GM11168 (cell line): ENCODE results near the gene KIRREL3.

Source experiments
- in situ Hi-C: fragments of 300-500 bp; cut with MboI; formaldehyde crosslinking; loops from one replicate; pipeline ENCODE4 v1.12.0; 2022; ENCODE audit warnings: low sequenced_read_pairs; ENCODE audit not compliant: unreplicated experiment

Gene KIRREL3

DNA sequence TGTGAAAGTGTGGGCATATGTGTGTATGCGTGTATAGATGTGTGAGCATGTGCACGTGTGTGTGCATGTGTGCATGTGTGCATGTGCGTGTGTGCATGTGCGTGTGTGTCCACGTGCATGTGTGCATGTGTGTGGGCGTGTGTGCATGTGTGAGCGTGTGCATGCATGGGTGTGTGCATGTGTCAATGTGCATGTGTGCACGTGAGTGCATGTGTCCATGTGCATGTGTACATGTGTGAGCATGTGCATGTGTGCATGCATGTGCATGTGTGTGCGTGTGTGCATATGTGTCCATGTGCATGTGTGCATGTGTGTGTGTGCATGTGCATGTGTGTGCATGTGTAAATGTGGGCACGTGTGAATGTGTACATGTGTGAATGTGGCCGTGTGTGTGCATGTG is 549.8 kb downstream of the KIRREL3 start:
- in situ Hi-C loops = no loop called here

GRCh38 chr11:126450198-126450597 is 550.4 kb downstream of the KIRREL3 start:
- in situ Hi-C loops = no loop called here

- in situ Hi-C loops = loop anchor here (25.0 kb wide), 1 partner anchor 891 kb away; no protein-coding TSS in a partner anchor
Observed at GRCh38 chr11:126446581-126446980, 554.0 kb downstream of the KIRREL3 start.

DNA sequence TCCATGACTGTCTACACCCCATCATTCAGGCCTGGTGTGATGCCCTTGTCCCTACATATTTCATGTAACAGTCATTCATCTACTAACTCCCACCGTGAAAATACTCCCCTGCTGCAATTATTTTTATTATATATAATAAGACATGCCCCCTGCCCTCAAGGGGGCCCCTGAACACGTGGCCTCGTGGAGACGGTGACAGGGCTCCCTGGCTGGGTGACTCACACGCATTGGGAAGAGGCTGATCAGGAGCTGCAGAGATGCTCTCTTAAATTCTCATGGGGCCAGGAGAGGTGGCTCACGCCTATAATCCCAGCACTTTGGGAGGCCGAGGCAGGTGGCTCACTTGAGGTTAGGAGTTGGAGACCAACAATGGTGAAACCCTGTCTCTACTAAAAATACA is 556.5 kb downstream of the KIRREL3 start:
- in situ Hi-C loops = loop anchor here (25.0 kb wide), 1 partner anchor 893 kb away; no protein-coding TSS in a partner anchor

DNA sequence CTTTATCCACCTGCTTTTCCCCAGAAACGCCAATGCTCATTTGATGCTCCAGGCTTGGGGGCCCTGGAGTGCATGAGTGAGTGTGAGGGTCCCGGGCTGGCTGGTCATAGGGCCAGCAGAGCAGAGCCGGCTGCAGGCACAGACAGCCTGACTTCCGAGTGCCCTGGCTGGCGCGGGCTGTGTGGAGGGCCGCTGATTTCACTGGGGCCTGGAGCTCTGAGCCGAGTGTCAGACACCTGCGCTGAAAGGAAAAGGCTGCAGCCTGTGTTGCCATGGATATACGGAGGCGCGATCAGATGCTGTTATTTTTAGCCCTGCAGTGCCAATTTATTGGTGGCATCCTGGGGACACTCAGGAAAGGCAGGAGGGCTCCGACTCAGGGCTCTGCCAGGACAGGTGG is 557.5 kb downstream of the KIRREL3 start:
- in situ Hi-C loops = loop anchor here (25.0 kb wide), 1 partner anchor 894 kb away; no protein-coding TSS in a partner anchor

GRCh38 chr11:126440792-126441514 is 559.6 kb downstream of the KIRREL3 start:
- in situ Hi-C loops = loop anchor here (25.0 kb wide), 1 partner anchor 896 kb away; no protein-coding TSS in a partner anchor

DNA sequence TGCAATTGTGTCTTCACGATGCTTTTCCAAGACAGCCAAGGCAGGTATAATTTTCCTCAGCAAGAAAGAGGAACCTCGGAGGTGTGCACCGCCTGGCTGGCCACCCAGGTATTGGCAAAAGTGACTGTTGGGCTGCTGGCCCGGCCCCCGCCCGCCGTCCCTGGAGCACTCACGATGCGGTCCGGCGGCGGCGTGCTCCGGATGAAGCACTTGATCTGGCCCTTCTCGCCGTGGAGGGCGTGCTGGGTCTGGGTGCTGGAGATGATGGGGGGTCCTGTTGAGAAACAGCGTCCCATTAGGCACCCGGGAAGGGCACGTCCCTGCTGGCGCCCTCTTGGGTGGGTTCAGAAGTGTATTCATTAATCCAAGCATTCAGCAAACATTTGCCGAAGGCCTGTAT is 560.3 kb downstream of the KIRREL3 start:
- in situ Hi-C loops = loop anchor here (25.0 kb wide), 1 partner anchor 897 kb away; no protein-coding TSS in a partner anchor

DNA sequence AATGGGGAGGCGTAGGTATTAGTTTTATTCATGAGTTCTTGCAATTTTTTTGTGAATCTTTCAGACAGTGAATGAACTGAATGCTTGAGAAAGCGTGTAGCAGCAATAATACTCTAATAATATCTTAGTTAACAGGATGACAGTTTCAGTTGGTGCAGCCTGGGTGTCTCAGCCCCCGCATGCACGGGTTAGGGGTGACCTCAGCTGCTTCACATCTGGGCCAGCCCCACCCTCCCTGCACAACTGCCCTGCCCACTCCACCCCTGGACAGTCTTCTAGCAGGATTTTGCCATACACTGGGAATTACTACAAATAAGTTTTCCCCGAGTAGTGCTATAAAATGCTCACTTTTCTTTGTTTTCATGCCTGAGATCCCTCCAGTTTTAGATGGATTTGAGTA is 561.9 kb downstream of the KIRREL3 start:
- in situ Hi-C loops = loop anchor here (25.0 kb wide), 1 partner anchor 899 kb away; no protein-coding TSS in a partner anchor

GRCh38 chr11:126438272-126438671 is 562.3 kb downstream of the KIRREL3 start:
- in situ Hi-C loops = loop anchor here (25.0 kb wide), 1 partner anchor 899 kb away; no protein-coding TSS in a partner anchor

DNA sequence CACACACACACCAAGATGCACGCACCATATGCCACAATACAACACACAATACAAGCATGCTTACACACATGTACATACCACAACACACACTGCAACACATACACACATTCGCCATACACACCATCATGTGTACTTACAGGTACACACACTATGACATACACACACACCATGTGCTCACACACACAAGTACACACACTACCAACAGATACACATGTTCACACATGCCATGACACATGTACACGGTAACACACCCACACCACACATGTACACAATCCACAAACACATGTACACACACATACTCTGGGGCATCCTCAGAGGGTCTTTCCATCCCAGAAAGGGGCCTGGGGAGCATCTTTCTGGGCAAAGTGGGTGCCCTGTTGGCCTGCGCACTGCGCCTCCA is 562.8 kb downstream of the KIRREL3 start:
- in situ Hi-C loops = loop anchor here (25.0 kb wide), 1 partner anchor 900 kb away; no protein-coding TSS in a partner anchor

DNA sequence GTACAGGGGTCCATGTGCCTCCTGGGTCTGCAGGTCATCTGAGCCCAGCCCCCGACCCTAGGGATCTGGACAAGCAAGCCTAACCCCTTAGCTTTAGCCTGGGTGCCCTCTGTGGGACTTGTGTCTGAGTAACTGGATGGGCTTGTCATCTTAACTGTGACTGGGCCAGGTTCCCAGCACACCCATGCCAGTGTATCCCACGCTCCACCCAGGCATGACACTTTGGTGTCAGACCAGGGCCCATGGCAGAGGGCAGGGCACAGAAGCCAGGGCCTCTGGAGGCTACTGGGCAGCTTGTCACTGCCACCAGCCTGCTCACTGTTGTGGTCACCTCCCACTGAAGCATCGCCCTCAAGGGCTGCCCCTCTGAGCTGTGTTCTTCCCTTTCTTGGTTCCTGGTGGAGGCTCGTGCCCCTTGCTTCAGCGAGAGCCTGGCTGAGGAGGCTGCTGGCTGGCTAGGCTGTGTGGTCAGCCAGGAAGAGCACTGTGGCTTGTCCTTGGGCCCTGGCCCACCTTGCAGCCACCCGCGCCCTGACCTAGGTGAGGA is 564.3 kb downstream of the KIRREL3 start:
- in situ Hi-C loops = loop anchor here (25.0 kb wide), 1 partner anchor 901 kb away; no protein-coding TSS in a partner anchor

- in situ Hi-C loops = loop anchor here (25.0 kb wide), 1 partner anchor 902 kb away; no protein-coding TSS in a partner anchor
Observed at GRCh38 chr11:126434950-126435335, 565.6 kb downstream of the KIRREL3 start.

DNA sequence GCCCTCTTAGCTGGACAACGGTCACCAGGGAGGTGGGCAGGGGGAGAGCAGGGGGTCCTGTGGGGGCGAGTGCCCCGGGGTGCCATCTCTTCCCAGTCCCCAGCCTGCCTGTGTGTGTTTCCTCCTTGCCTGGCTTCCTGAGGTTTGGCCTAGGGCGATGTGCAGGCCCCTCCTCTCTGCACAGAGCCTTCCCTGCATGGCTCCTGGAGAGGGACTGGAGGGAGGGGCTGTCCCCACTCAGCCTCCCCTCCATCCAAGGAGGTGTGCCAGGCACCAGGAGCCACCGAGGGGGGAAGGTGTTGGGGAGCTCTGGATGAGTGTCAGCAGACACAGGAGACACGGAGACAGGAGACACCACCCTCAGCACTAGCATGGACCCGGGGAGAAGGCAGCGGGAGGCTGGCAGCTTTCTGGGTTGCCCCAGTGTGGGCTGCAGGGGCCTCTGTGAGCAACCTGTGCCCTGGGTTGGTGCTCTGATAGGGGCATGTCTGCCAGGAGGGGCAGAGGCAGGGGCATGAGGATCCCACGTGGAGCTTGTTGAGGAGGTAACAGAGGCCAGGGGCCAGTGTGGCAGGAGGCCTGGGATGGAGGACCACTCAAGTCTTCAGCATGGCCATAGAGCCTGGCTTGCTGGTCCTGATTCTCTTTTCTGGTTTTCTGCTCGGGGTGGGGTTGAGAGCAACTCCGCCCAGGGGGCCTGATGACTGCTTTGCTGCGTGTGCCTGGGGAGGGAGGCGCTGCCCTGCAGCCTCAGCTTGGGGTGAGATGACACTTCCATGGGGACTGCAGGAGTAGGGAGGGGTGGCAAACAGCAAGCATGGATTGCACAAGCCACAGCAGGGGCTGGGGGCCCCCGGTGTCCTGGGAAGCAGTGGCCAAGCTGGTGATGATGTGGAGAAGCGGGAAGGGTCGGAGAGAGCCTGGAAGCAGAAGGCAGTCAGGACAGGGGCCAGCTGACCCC is 566.3 kb downstream of the KIRREL3 start:
- in situ Hi-C loops = loop anchor here (25.0 kb wide), 1 partner anchor 903 kb away; no protein-coding TSS in a partner anchor

DNA sequence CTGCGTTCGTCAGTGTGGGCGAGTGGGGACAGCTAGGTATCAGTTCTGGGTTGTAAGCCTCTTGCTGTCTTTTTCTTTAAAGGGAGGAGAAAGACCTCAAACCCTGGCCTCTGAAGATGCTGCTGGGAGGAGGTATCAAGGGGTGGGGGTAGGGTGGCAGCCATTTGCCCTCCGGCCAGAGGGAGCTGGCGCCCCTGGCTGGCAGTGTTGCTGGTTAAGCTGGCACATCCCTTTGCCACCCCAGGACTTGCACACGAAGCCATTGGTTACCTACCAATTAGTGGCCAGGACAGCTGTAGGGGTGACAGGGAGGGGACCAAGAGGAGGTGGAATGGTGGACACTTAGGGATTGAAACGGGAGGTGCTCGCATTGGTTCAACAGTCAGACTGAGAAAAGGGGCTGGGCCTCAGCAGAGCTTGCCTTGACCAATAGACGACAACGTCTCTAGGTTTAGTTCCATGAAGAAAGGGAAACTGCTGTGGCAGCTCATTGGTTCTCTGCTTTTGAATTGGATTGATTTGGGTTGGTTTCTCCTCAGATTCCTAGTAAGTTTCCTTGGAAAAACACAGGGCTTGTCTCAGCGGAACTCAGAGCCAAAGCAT is 567.2 kb downstream of the KIRREL3 start:
- in situ Hi-C loops = loop anchor here (25.0 kb wide), 1 partner anchor 904 kb away; no protein-coding TSS in a partner anchor

GRCh38 chr11:126432525-126432924 is 568.0 kb downstream of the KIRREL3 start:
- in situ Hi-C loops = loop anchor here (25.0 kb wide), 1 partner anchor 905 kb away; no protein-coding TSS in a partner anchor

- in situ Hi-C loops = loop anchor here (25.0 kb wide), 1 partner anchor 905 kb away; no protein-coding TSS in a partner anchor
Observed at GRCh38 chr11:126432065-126432461, 568.5 kb downstream of the KIRREL3 start.

- in situ Hi-C loops = loop anchor here (25.0 kb wide), 1 partner anchor 906 kb away; no protein-coding TSS in a partner anchor
Observed at GRCh38 chr11:126431401-126432064, 569.0 kb downstream of the KIRREL3 start.

- in situ Hi-C loops = loop anchor here (25.0 kb wide), 1 partner anchor 907 kb away; no protein-coding TSS in a partner anchor
Observed at GRCh38 chr11:126430581-126431335, 569.8 kb downstream of the KIRREL3 start.
